Measurements from ENCODE around the gene TMEM87B.

DNA sequence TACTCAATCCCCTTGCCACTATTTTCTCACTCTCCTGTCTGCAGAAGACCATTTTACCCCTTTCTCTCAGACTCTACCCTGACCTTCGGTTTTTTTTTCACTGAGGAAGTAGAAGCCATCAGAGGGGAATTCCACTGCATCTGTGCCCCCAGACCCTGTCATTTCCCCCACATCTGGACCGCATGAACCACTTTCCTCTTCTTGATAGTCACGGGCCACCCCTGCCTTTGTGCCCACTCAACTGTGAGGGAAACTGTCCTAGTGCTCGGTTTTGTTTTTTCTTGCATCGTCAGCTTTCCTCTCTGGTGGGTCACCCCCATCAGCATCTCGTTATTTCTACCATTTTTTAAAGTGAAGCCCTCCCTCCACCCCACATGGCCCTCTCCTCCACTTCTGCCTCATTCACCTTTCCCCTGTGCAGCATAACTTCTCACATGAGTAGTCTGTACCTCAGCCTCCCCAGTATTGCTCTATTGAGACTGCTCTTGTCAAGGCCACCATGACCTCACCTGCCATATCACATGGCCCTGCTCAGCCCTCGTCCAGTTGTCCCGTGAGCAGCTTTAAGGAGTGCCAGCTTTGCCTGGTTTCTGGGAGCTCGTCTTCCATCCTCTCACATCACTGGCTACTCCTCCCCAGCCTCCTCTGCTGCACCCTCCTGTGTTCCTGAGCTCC is 32.4 kb downstream of the TMEM87B start:
- TF ChIP-seq, protein P1, sequence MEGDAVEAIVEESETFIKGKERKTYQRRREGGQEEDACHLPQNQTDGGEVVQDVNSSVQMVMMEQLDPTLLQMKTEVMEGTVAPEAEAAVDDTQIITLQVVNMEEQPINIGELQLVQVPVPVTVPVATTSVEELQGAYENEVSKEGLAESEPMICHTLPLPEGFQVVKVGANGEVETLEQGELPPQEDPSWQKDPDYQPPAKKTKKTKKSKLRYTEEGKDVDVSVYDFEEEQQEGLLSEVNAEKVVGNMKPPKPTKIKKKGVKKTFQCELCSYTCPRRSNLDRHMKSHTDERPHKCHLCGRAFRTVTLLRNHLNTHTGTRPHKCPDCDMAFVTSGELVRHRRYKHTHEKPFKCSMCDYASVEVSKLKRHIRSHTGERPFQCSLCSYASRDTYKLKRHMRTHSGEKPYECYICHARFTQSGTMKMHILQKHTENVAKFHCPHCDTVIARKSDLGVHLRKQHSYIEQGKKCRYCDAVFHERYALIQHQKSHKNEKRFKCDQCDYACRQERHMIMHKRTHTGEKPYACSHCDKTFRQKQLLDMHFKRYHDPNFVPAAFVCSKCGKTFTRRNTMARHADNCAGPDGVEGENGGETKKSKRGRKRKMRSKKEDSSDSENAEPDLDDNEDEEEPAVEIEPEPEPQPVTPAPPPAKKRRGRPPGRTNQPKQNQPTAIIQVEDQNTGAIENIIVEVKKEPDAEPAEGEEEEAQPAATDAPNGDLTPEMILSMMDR (IDR thresholded peaks at IDR 0.05), result no peak
- no peak for TF ChIP-seq POLR2A (IDR thresholded peaks at IDR 0.05)

Measured in thyroid gland (tissue), 4 donors.